Superior temporal gyrus (tissue), 1 donor: ENCODE results near the gene GMDS.

Experiments used
- DNase-seq: peaks from one replicate; pipeline ENCODE4 v3.0.0-alpha.2; 2016; ENCODE audit errors: extremely low spot score

GMDS gene

GRCh38 chr6:1591243-1591642 is 654.2 kb downstream of the GMDS start:
- DNase-seq: no peak

DNA sequence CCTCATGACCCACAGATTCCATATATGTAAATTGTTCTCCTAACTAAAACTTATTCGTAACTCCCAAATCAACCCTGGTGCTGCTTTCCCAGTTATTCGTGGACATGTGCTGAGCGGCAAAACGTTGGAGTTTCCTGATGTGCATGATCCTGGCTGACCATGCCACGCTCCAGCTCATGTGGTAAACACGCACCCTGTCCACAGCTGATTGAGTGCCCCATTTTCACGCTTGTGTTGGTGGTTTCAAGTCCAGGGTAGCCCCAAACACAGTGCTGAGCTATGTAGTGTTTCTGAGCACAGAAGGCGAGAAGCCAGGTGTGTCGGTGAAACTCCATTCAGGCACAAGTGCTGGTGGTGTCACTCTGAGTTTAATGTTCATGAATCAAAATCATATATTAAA is 654.8 kb downstream of the GMDS start:
- DNase-seq: no peak

DNA sequence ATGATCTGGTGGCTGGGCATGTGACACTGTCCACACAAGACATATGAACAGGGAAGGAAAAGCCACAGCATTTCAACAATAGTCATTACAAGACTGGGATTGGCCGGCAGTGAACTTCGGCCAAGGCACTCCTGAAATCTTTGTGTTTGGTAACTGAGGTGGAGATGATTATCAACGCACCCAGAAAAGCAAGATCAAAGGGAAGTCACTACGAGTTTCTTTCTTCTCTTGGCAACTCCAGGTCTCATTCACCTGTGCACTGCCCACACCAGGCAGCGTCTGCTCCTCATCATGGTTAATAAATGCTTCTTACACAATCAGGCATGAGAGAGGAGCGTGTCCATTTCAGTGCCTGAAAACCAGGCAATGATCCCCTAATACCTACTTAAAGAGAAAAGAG is 656.2 kb downstream of the GMDS start:
- DNase-seq: no peak

- DNase-seq: no peak
Observed at GRCh38 chr6:1587977-1588376, 657.4 kb downstream of the GMDS start.

DNA sequence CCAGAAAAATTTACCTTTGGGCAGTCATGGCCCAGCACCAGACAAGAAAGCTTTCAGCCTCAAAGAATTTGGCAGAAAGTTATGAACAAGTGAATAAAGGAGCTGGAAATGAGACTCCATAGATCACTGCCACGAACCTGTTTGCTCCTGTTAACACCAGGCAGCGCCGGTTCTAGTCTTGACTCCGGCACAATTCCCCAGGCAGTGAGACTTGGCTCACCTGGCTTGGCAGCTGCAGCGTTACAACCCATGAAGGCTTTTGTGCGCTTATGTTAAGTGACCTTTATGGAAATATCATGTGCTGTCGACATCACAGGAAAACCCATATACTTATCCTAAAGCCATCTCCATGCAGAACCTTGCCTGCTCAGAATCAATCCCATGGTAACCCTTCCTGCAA is 657.9 kb downstream of the GMDS start:
- no peak for DNase-seq

- no peak for DNase-seq
Observed at GRCh38 chr6:1586861-1587450, 658.4 kb downstream of the GMDS start.

GRCh38 chr6:1586256-1586655 is 659.1 kb downstream of the GMDS start:
- no peak for DNase-seq

DNA sequence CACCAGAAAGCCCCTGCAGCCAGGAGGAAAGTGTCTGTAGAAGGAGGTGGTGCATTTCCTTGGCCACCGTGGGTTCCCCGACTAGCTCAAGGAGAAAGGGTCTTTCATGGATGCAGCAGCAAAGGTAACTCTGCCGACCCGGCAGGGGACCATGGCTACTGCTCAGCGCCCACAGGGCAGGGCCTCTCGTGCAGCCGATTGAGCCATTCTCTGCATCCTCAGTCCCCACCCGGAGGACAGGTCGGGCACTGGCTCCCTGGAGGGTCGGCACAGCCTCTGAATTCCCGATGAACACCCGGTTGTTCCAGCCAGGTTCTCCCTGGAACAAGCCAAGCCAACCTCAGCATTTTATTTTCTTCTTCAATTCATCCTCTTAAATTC is 659.7 kb downstream of the GMDS start:
- no peak for DNase-seq

- DNase-seq: no peak
Observed at GRCh38 chr6:1584996-1585668, 660.3 kb downstream of the GMDS start.

DNA sequence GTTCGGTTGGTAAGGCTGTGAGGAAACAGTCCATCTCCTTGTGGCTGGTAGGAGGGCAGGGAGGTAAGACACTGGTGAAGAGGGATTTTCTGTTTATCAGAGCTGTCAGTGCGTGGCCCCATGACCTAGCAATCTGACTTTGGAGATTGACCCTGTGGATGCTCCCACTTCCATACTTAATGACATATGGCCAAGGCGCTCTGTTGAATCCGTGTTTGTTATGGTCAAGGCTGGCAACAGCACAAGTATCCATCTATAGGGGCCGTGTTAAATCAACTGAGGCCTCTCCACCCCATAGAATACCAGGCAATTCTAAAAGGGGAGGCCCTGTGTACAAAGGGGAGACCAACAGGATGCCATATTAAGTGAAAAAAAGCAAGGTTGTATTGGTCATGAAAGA is 661.3 kb downstream of the GMDS start:
- DNase-seq: no peak

DNA sequence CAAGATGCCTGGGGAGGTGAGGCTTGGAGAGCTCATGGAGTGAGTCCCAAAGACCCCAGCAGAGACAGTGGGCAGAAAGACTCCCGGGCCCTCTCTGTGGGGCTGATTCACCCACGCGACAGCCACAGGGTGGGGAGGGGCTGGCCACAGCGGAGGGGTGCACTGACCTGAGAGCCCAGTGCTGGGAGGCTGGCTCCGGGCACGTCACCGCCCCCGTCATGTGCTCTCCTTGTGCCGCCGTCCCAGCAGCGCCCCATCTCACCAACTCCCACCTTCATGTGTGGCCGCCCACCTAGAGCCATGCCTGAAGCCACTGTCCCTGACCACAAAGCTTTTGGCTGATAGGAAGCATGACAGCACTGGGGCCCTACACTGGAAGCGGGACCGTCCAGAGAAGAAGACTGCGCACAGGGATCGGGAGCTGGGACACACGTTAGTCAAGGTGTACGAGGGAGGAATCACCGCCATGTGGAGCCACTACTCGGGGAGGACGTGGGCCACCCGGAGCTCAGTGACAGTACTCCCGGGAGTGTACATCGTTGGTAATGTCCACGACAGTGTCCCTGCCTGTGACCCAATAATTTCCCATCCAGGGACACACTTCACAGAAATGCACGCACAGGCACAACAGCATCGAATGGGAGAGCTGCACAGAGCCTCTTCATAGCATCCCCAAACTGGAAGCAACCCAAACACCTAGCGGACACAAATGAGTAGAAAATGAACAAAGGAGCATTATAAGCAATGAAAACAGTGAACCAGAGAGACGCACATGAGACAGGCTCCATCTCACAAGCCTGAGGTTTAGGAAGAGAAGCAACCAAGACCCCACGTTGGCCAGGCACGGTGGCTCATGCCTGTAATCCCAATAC is 664.0 kb downstream of the GMDS start:
- peak; percentile 39 for DNase-seq

- DNase-seq: no peak
Observed at GRCh38 chr6:1580585-1580984, 664.8 kb downstream of the GMDS start.

- DNase-seq: no peak
Observed at GRCh38 chr6:1580109-1580508, 665.3 kb downstream of the GMDS start.

- DNase-seq: no peak
Observed at GRCh38 chr6:1579096-1579495, 666.3 kb downstream of the GMDS start.

DNA sequence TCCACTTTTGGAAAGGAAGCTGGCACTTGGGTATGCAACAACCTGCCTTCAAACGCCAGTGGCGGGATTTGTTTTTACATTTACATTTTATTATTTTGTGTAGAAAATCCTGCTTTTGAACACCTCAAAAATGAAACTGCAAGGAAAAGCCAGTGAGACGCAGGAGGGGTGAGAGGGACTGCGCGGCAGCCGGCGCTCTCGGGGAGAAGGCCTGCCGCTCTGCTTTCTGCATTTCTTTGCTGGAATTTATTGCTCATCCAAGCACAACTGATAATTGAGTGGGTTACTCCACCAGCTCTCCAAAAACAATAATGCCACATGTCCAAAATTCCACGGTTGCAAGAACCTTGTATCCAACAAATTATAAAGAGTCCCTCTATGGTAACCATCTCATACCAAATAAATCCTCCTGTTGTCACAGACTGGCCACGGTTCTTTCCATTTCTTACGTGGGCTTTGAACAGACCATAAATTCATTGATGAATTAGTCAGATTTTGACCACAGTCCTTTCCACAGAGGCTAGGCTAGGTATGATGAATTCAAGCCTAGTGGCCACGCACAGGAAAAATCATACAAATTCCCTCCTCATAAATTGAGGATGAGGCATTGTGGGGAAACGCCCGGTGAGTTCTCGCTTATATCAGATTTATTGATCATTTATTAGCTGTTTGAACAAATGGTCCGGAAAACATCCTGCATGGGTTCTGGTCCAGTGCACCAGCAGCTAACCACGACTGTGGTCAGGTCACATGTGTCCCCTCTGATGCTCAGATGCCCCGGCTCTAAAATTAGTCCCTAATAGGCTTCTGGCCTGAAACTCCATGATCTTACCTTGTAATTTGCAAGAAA is 667.3 kb downstream of the GMDS start:
- DNase-seq: no peak

GRCh38 chr6:1577146-1577680 is 668.2 kb downstream of the GMDS start:
- no peak for DNase-seq

- no peak for DNase-seq
Observed at GRCh38 chr6:1576711-1577110, 668.7 kb downstream of the GMDS start.

- no peak for DNase-seq
Observed at GRCh38 chr6:1576166-1576565, 669.2 kb downstream of the GMDS start.

DNA sequence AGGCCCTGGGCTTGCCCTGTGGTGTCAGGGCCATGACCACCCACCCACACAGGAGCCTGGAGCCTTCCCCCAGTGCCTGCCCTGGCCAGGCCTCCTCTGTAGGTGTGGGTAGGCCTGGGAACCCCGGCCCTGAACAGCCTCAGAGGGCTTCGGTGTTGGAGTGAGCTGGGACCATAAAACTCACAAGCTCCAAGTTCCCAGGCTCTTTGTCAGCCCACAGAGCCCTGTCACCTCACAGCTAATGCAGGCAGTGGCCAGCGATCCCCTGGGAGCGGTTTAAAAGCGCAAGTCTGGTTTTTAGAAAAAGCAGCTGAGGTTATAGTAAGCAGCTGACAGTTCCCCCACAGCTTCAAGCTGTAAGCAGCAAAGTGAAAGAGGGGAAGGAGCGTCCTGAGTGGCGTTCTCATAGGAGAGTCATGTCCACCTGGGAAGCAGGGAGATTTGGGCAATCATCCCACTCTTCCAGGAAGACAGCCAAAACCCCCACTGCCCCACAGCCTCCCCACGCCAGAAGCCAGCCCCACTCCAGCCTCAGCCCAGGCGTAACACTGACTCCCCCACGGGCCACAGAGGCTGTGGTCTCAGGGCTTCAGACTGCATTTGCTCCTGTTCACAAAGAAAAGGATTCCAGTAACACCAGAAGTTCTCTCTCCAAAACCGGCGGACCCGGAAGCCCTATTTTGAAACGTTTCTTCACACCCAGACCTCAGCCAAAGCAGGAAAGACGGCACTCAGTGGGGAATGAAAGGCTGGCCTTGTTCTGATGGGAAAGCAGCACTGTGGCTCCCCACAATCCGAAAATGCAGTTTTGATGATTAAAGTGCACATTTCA is 670.0 kb downstream of the GMDS start:
- DNase-seq: no peak

DNA sequence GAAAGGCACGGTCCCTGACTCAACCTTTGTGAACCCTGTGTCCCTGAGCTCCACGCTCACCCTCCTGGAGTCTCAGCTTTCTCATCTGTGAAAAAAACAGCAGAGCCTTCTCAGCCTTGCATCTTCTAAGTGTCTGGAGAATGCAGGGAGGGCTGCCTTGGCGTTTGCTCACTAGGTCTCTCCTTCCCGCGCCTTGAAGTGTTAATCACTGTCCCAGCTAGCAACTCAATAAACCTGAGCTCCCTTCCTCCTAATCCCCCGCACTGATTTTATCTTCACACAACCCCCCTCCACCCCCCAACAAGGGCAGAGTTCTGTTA is 670.6 kb downstream of the GMDS start:
- DNase-seq: no peak
